Measurements from ENCODE around the gene HIBCH.
A peak's percentile ranks its signal among the peaks of the same experiment; 100 is the strongest.
"Not testable (repeated sequence)": the region's sequence is repeated elsewhere in the genome, so short reads cannot be mapped to it uniquely, and the experiment has no call there.

Gene HIBCH

GRCh38 chr2:190323406-190323805 lies 3.8 kb upstream of the HIBCH start:
- H3K4me3 ChIP-seq, result no peak overlapping the region
- TF ChIP-seq CTCF (IDR thresholded peaks at IDR 0.05), result no peak
- DNase-seq (ENCODE audit: low spot score), result no peak
- no peak overlapping the region for H3K27ac ChIP-seq

- Histone ChIP-seq H3K27ac (peak overlapping the region; percentile 81 to 83), H3K4me3 (no peak overlapping the region)
- DNase-seq (ENCODE audit: low spot score), result no peak
- TF ChIP-seq CTCF (IDR thresholded peaks at IDR 0.05), result no peak
Measured at GRCh38 chr2:190320696-190321095, 1.1 kb upstream of the HIBCH start.

GRCh38 chr2:190318931-190319554 lies 583 bp downstream of the HIBCH start:
- Histone ChIP-seq H3K4me3 (peak overlapping the region; percentile 74), H3K27ac (peak overlapping the region; percentile 81 to 83)
- no peak for TF ChIP-seq CTCF (IDR thresholded peaks at IDR 0.05)
- DNase-seq (ENCODE audit: low spot score), result no peak

GRCh38 chr2:190318514-190318913 lies 1.1 kb downstream of the HIBCH start:
- peak overlapping the region; percentile 81 to 83 for H3K27ac ChIP-seq
- no peak for DNase-seq (ENCODE audit: low spot score)
- H3K4me3 ChIP-seq, result peak overlapping the region; percentile 74
- no peak for TF ChIP-seq CTCF (IDR thresholded peaks at IDR 0.05)

GRCh38 chr2:190315273-190315672 lies 4.4 kb downstream of the HIBCH start:
- Histone ChIP-seq H3K27ac (no peak overlapping the region), H3K4me3 (no peak overlapping the region)
- no peak for DNase-seq (ENCODE audit: low spot score)
- no peak for TF ChIP-seq CTCF (IDR thresholded peaks at IDR 0.05)

- Histone ChIP-seq H3K4me3 (no peak overlapping the region), H3K27ac (no peak overlapping the region)
- DNase-seq (ENCODE audit: low spot score), result no peak
- no peak for TF ChIP-seq CTCF (IDR thresholded peaks at IDR 0.05)
Measured at GRCh38 chr2:190313880-190314279, 5.7 kb downstream of the HIBCH start.

GRCh38 chr2:190312635-190313025 lies 7.0 kb downstream of the HIBCH start:
- not testable (repeated sequence) for DNase-seq (ENCODE audit: low spot score); H3K4me3 ChIP-seq; H3K27ac ChIP-seq
